ENCODE data around the gene ARHGAP40.

The ARHGAP40 gene

GRCh38 chr20:38601216-38602184, at the start of gene ARHGAP40:
Gene ARHGAP40, plus strand, starts transcription at chr20:38601809.
- DNase-seq (ENCODE audit: low spot score): peak; percentile 41

DNA sequence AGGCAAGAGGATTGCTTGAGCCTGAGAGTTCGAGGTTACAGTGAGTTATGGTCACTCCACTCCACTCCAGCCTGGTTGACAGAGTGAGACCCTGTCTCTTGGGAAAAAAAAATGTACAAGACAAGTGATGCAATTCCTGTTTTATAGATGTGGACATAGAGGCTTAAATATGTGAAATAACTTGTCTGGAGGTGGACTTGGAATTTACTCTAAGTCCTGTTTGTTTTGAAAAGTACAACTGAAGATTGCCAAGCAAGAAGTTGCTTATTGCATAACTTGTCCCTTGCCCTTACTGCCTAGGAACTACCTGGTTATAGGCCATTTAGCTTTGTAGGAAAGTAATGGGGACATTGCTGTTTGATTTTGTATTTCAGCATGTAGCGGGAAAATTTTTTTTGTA, 46.6 kb upstream of the ARHGAP40 start:
- DNase-seq (ENCODE audit: low spot score): no peak

GRCh38 chr20:38555395-38555794, 46.2 kb upstream of the ARHGAP40 start:
- DNase-seq (ENCODE audit: low spot score): no peak

DNA sequence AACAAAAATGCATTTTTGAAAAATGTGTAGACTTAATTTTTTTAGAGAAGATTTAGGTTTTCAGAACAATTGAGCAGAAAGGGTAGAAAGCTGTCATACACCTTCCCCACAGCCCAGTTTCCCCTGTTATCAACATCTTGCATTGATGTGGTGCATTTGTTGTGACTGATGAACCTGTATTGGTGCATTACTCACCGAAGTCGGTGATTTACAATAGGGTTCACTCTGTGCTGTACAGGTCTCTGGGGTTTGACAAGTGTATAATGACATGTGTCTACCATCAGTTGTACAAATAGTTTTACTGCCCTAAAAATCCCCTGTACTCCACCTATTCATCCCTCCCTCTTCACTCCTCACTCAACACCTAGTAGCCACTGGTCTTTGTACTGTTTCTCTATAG, 44.4 kb upstream of the ARHGAP40 start:
- DNase-seq (ENCODE audit: low spot score): no peak

DNA sequence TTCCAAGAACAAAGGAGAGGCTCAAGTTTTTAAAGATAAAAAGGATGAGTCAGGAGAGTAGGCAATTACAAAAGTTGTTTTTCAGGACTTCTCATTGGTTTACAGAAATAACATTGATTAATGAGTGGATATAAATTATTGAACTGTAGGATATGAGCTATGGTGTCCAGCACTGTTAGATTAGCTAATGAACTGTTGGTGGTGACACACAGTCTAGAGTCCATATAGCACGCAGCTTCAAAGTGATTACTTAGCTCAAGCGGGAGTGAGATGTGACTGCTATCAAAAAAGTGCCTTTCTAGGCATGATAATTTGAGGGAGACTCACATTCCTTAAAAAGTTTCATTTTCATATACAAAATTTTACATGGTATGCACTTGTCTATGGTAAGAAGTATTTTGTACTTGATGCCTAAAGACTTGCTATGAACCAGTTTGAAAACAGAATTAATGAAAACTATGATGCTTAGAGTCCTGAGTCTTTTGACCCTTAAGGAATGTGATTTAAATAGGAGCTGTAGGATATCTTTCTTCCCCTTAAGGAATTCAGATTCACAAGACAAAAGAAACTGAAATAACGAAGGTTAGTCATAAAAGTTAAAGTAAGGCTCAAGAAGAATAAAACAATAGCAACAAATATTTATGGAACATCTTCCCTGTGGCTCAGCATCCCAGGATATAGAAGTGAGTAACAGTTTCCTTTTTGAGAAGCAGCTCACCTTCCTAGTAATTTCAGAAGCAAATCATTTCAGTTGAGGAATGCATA, 42.8 kb upstream of the ARHGAP40 start:
- DNase-seq (ENCODE audit: low spot score): no peak

- DNase-seq (ENCODE audit: low spot score): no peak
Observed at GRCh38 chr20:38559764-38560163, 41.8 kb upstream of the ARHGAP40 start.

GRCh38 chr20:38563802-38564431, 37.7 kb upstream of the ARHGAP40 start:
- no peak for DNase-seq (ENCODE audit: low spot score)

DNA sequence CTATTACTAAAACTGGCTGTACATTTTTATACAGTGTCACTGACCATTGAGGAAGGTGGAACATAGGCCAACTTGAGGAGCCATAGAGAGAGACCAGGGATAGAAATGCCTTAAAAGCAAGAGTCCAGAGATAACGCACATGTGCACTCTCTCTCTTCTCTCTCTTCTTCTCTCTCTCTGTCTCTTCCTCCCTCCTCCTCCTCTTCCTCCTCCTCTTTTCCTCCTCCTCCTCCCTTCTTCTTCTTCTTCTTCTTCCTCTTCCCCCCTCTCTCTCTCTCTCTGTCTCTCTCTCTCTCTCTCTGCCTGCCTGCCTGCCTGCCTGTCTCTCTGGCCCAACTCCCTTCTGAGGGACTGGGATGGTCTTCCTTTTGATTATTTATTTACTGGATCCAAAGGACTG, 36.9 kb upstream of the ARHGAP40 start:
- no peak for DNase-seq (ENCODE audit: low spot score)

DNA sequence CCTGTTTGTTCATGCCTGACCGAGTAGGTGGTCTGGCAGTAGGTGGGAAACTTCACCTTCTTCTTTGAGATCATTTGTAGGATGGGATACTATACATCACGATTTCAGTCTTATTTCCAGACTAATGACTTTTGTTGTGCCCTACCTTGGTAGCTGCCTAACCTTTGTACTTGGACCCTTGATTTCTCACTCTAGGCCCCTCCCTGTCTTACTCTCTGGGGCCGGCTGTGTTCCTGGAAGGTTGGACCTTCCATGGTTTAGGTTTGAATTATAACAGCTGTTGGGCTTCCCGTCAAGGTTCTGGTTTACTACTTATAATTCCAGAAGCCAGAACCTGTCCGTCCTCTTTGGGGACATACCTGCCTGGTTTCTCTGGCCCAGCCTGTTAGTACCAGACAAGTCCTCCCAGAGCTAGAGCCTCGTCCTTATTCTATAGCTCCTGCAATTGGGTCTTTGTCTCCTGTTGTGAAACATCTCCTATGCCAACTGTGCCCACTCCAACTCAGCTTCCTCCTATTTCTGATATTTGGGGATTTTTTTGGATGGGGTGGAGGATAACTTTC, 35.5 kb upstream of the ARHGAP40 start:
- no peak for DNase-seq (ENCODE audit: low spot score)

DNA sequence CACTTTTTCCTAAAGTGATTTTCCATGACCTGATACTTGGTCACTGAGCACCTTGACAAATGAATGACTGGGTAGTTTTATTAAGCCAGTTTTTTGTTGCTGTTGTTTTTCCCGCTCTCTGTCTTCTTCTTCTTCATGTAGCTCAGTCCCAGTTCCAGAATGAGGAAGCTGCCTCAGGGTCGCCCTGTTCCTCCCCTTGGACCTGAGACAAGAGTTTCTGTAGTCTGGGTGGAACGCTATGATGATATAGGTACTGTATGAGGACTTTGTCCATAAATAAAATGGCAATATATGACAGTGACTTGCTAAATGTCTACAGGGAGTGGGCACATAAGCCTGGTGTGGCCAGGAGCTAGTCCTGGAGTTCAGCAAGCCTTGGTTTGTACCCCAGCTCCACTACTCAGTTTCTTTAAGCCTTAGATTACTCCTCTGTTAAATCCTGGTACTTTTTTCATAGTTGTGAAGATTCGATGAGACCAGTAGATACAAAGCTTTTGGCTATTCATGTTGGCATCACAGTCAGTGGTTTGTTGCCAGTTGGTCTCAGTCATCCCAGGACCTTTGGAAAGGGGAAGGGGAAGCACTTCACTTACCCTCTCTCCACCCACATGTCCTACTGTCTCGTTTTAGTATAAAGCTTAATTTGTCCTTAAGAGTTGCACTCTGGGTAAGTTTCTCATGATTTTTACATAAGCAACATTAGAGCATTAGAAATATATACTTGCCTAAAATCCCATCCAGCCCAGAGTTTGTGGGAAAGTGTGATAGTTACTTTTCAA, 31.7 kb upstream of the ARHGAP40 start:
- no peak for DNase-seq (ENCODE audit: low spot score)

GRCh38 chr20:38573413-38573812, 28.2 kb upstream of the ARHGAP40 start:
- no peak for DNase-seq (ENCODE audit: low spot score)

DNA sequence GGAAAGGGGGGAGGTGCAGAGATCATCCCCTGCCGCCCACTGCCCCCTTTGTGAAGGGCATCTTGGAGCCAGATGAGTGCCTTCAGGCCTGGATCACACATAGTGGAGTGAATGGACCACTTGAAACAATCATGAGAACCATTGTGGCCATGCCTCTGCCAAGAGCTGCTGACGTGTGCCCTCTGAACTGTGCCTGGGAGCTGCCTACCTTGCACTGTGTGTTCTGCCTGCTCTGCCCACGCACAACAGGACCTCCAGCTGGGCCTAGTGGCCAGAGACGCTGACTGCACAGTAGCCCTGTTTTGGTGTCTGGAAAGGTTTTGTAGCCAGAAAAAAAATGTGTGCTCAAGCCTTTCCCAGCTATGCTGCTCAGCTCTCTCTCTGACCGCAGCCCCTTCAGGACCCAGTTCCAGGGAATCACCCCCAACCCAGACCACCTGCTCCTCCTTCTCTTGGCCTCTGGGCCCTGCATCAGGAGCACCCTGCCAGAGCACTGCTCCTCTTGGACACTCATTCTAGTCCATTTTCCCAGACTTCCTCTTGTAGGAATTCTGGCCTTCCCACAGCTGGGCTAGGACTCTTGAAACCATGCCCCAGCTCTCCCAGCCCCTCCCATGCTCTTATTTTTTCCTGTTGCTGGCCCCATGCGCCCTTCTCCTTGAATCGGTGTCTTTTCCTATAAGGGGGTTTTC, 22.2 kb upstream of the ARHGAP40 start:
- no peak for DNase-seq (ENCODE audit: low spot score)

DNA sequence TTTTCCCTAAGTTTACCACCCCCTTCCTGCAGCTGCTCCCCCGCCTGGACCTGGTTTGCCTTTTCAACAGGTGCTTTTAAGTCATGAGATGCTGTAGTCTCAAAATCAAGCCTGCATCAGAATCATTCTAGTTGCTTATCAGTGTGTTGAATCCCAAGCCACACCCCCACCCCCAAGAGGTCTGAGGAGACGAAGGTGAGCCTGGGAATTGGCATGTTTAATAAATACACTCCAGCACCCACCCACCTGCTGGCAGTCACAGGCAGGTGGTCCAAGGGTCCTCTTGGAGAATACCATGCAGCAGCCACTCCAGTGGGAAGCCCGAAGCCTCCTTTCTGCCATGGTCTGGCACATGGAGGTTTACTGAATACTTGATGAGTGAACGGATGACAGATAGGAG, 21.7 kb upstream of the ARHGAP40 start:
- no peak for DNase-seq (ENCODE audit: low spot score)

GRCh38 chr20:38581013-38581412, 20.6 kb upstream of the ARHGAP40 start, which contains the start of gene ADIG:
Gene ADIG, plus strand, starts transcription at chr20:38581197. Its CDS starts 54 bp downstream, at chr20:38581251.
- no peak for DNase-seq (ENCODE audit: low spot score)

DNA sequence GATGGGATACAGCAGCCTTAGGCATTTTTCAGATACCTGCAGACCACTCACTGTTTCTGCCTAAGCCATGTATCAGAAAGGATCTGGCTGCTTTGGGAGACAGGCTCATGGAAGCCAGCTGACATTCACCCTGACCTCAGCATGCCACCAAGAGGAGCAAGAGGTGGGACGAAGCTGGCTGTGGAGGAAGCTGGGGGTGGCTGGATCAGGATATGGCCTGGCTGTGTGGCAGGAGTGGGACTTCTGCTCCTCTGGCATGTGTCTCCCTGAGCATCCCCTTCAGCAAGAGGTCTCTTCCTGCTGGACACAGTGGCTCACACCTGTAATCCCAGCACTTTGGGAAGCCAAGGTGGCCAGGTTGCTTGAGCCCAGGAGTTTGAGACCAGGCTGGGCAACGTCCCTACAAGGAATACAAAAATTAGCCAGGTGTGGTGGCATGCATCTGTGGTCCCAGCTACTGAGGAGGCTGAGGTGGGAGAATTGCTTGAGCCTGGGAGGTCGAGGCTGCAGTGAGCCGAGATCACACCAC, 19.7 kb upstream of the ARHGAP40 start:
- no peak for DNase-seq (ENCODE audit: low spot score)

DNA sequence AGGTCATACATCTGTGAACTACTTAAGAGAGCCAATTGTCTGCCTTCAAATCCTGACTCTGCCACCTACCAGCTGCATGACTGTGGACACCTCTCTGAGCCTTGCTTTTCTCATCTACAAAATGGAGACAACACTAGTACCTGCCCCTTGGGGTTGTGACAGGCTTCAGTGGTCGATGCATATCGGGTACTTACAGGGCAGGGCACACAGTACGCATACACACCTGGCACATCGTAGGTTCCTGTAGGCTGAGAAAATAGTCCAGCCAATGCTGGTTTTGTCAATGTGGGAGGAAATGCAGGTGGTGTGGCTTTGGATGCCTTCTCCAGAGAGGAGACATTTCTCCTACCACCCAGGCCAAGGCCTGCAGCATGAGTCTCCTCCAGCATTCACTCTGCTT, 18.3 kb upstream of the ARHGAP40 start:
- no peak for DNase-seq (ENCODE audit: low spot score)

GRCh38 chr20:38584099-38584763, 17.4 kb upstream of the ARHGAP40 start:
- DNase-seq (ENCODE audit: low spot score): no peak

DNA sequence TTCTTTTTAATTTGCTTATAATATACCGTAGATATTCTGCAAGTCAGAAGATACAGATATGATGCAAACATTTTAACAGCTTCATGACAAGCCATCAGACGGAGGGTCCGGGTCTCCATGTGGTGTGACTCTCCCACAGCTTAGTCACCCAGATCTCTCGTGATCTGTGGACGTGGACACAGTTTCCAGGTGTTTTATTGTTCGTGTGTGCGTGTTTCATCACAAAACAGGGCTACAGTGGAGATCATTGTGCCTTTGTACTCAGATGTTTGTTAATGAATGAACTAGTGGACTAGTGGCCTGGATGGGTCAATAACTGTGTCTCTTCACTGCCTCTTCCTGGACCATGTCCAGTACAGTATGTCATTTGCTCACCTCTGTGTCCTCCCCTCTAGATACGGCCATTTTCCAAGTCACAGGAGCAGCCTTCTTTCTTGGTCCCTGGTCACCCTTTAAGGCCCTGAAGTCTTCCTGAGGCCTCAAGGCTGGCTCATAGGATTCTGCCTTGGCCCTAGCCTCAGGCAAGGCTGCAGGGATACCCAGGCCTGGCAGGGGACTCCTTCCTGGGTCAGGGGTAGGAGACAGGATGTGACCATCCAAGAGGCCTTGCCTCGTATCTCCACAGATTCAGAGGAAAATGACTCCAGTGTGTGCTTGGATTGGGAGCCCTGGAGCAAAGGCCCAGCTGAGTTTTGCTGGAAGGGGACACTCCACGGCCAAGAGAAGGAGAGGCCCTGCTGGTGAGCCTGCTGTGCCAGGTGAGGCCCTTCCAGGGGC, 16.0 kb upstream of the ARHGAP40 start:
- DNase-seq (ENCODE audit: low spot score): no peak

DNA sequence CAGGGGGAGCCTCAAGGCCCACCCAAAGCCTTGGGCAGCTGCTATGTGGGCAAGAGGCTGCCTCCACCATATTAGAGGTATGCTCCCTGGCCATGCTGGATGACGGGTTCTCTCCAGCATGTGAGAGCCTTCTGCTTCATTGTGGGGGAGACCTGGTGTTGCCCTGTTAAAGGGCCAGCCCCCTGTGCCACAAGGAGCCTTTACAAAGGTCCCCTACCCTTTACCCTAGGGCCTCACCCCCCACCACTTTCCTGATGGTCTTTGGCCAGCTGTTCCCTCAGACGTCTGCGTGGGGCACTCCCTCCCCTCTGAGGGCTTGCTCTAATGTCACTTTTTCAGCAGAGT, 15.5 kb upstream of the ARHGAP40 start:
- DNase-seq (ENCODE audit: low spot score): no peak

All from germinal center (tissue), 1 donor.